Choroid plexus epithelial cell (primary cell): ENCODE measurements around the gene WAS.

Experiments used
- DNase-seq: peaks from one replicate; pipeline ENCODE4 v3.0.0-alpha.2; 2010; ENCODE audit warnings: low read depth
- H3K4me3 ChIP-seq: 2 replicates; pipeline ENCODE4 v1.5.1; 2011; ENCODE audit warnings: low read depth, mild to moderate bottlenecking, control low read depth, low read length, moderate library complexity
- TF ChIP-seq, protein P1 (sequence below): conservative IDR thresholded peaks from 2 replicates; pipeline ENCODE4 v1.5.1; 2011; ENCODE audit warnings: low read depth, mild to moderate bottlenecking, control low read depth, inconsistent platforms, low read length, moderate library complexity

WAS gene

DNA sequence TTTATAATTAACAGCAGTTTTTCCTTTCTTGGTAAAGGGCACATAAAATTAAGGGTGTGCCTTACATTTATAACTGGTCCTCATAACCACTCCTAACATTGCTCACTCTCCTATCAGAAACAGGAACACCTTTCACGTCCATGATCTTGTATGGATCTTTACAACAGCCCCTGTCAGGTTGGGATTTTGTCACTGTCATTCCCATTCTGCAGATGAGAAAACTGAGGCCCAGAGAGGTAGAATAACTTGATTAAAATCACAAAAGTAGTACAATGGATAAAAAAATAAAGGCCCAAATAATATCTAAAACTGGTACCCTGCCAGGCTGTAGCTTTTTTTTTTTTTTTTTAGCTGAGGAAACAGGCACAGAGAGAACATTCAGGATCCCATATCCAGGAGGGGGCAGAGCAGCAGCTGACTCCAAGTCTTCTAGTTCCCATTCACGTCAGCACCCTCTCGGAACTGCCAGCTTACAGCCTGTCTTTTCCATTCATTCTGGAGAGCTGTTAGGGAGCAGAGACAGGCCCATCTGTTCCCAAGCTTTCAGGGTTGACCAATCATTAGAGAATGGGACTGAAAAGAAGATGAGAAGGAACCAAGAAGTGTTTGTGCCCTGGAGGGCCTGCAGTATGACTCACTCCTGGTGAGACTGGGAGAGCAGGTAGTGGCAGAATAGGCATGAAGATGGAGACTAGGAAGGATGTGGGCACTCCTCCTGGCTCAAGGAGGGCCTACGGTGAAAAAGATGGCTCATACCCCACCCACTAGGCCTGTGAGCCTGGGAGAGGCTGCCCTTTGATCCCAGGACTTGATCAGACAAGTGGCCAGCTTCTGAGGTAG lies 20.3 kb downstream of the WAS start:
- DNase-seq: peak; percentile 9
- H3K4me3 ChIP-seq: no peak overlapping the region
- TF ChIP-seq, protein P1, sequence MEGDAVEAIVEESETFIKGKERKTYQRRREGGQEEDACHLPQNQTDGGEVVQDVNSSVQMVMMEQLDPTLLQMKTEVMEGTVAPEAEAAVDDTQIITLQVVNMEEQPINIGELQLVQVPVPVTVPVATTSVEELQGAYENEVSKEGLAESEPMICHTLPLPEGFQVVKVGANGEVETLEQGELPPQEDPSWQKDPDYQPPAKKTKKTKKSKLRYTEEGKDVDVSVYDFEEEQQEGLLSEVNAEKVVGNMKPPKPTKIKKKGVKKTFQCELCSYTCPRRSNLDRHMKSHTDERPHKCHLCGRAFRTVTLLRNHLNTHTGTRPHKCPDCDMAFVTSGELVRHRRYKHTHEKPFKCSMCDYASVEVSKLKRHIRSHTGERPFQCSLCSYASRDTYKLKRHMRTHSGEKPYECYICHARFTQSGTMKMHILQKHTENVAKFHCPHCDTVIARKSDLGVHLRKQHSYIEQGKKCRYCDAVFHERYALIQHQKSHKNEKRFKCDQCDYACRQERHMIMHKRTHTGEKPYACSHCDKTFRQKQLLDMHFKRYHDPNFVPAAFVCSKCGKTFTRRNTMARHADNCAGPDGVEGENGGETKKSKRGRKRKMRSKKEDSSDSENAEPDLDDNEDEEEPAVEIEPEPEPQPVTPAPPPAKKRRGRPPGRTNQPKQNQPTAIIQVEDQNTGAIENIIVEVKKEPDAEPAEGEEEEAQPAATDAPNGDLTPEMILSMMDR: peak; percentile 13

DNA sequence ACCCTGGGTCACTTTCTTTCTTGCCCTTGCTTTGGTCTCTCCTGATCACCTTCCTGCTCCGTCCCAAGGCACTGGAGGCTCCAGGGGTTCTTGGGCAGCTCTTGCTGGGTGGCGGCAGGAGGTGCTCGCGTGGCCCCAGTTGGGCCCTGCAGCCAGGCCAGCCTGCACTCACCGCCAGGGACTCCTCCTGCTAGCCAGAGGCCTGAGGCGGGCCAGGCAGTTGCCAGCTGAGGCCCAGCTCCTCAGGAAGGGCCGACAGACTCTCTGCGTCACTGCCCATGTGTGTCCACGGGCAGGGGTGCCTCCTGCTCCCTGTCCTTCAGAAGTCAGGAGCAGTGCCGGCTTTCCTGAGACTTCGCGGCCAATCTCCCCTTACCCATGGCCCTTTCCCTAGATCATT lies 22.3 kb downstream of the WAS start:
- DNase-seq: no peak
- TF ChIP-seq, protein P1: no peak
- H3K4me3 ChIP-seq: no peak overlapping the region

GRCh38 chrX:48709522-48710112 lies 26.0 kb downstream of the WAS start:
- H3K4me3 ChIP-seq: no peak overlapping the region
- no peak for DNase-seq
- TF ChIP-seq, protein P1: no peak

GRCh38 chrX:48711162-48711928 lies 27.7 kb downstream of the WAS start:
- DNase-seq: no peak
- no peak overlapping the region for H3K4me3 ChIP-seq
- TF ChIP-seq, protein P1: no peak

DNA sequence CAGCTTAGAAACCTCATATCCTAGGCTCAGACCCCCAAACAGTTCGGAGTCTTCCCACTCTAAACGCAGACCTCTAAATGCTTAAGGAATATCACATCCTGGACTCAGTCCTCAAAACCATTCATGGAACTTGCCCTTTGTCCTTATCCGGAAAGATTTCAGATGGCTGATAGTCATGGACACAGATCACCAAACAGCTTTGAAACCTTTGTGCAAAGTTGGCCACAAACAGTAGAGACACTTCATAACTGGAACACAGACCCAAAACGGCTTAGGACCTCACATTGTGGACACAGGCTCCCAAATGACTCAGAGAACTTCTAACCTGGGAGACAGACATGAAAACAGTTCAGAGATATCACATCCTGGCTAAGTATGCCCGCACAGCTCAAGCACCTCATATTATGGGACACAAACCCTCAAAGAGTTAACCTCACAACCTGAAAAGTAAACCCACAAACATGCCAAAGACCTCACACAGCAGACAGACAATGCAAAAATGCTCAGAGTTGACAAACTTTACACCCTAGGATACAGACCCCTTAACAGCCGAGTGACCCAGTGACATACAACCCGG lies 28.4 kb downstream of the WAS start:
- no peak for DNase-seq
- TF ChIP-seq, protein P1: no peak
- H3K4me3 ChIP-seq: no peak overlapping the region

GRCh38 chrX:48713847-48714246 lies 30.2 kb downstream of the WAS start:
- H3K4me3 ChIP-seq: no peak overlapping the region
- TF ChIP-seq, protein P1: no peak
- DNase-seq: no peak
